HCT116 (cell line): ENCODE results near the gene PAH. TPM values are rescaled to one million over a fixed set of nuclear protein-coding genes. Genes with fewer than 3 reads are reported as not detected.

Experiments used
- ATAC-seq: fragments of 200-7000 bp; cut with Tn5 transposase; 2 replicates; pipeline ENCODE4 v1.9.1; 2020; ENCODE audit warnings: mild to moderate bottlenecking, moderate library complexity
- BruUV-seq: library from RNA; stranded (reverse); fragments of 400-500 nt; replicated peaks from 2 replicates; lab custom pipeline; 2021; lab: Mats Ljungman, UMichigan
- CTCF ChIA-PET: fragments of 300-600 bp; sonication (Branson Sonifier 250); formaldehyde crosslinking; loops from one replicate; lab custom pipeline; 2021; ENCODE audit warnings: antibody characterized with exemption; lab: Charles Lee
- POLR2A ChIA-PET: fragments of 300-600, 350-600 bp; sonication (Branson Sonifier 250); formaldehyde crosslinking; loops from one replicate; lab custom pipeline; 2021; ENCODE audit warnings: antibody characterized with exemption; lab: Charles Lee
- RAD21 ChIA-PET, 2 experiments: fragments of 300-600 bp; sonication (Branson Sonifier 250); formaldehyde crosslinking; loops; one replicate each; lab custom pipeline; 2023; ENCODE audit warnings: low total read pairs in 2 of 2; ENCODE audit not compliant: uncharacterized antibody in 2 of 2, unreplicated experiment in 2 of 2, low non-redundant PET in 1 of 2; lab: Charles Lee
- DNase-seq: peaks from one replicate; pipeline ENCODE4 v3.0.0-alpha.2; 2010; ENCODE audit warnings: low read depth, low spot score
- H2AFZ ChIP-seq: fragments of 200-600 bp; shearing (Covaris generic), sonication (generic); 2 replicates; pipeline ENCODE4 v1.6.1; 2017; ENCODE audit warnings: low read depth, mixed run types, mixed read lengths, antibody characterized with exemption, low read length; ENCODE audit not compliant: poor library complexity, severe bottlenecking
- H3K27ac ChIP-seq: 2 replicates; pipeline ENCODE4 v1.5.1; 2012; ENCODE audit warnings: low read depth, low read length
- H3K27me3 ChIP-seq: fragments of 200-600 bp; sonication (generic); 2 replicates; pipeline ENCODE4 v1.6.1; 2016; ENCODE audit warnings: mixed run types, low read length, mixed read lengths; ENCODE audit not compliant: insufficient read depth
- H3K36me3 ChIP-seq, 2 experiments: fragments of 200-500 bp in 1 of 2; fragments of 200-600 bp in 1 of 2; sonication (Bioruptor generic) in 1 of 2; sonication (generic) in 1 of 2; 2 replicates each; pipeline versions ENCODE4 v1.5.1 to v1.6.1; 2014 to 2016; ENCODE audit warnings: low read length in 2 of 2, inconsistent platforms in 1 of 2, mixed read lengths in 1 of 2, mixed run types in 1 of 2; ENCODE audit not compliant: insufficient read depth in 2 of 2, control insufficient read depth in 1 of 2
- H3K4me1 ChIP-seq, 2 experiments: fragments of 200-600 bp in 1 of 2; sonication (generic) in 1 of 2; 2 replicates each; pipeline versions ENCODE4 v1.5.1 to v1.6.1; 2012 to 2017; ENCODE audit warnings: low read length in 2 of 2, inconsistent platforms in 1 of 2, mild to moderate bottlenecking in 1 of 2, mixed read lengths in 1 of 2, mixed run types in 1 of 2, moderate library complexity in 1 of 2; ENCODE audit not compliant: insufficient read depth in 2 of 2, control insufficient read depth in 1 of 2
- H3K4me2 ChIP-seq: fragments of 200-600 bp; sonication (generic); 2 replicates; pipeline ENCODE4 v1.6.1; 2017; ENCODE audit warnings: mixed run types, low read length, mixed read lengths
- H3K4me3 ChIP-seq, 2 experiments: fragments of 200-600 bp in 1 of 2; sonication (generic) in 1 of 2; replicated peaks in 1 of 2; 2 replicates each; pipeline ENCODE4 v1.5.1; 2011 to 2016; ENCODE audit warnings: low read length in 2 of 2, control low read depth in 1 of 2, low read depth in 1 of 2, mild to moderate bottlenecking in 1 of 2, mixed read lengths in 1 of 2, mixed run types in 1 of 2
- H3K79me2 ChIP-seq: fragments of 200-600 bp; sonication (generic); 2 replicates; pipeline ENCODE4 v1.6.1; 2017; ENCODE audit warnings: mild to moderate bottlenecking, mixed run types, low read length, moderate library complexity, mixed read lengths; ENCODE audit not compliant: insufficient read depth
- H3K9ac ChIP-seq: fragments of 200-600 bp; sonication (generic); 2 replicates; pipeline ENCODE4 v1.6.1; 2016; ENCODE audit warnings: low read length, mixed read lengths
- H3K9me2 ChIP-seq: fragments of 200-600 bp; sonication (generic), shearing (Covaris generic); 2 replicates; pipeline ENCODE4 v1.6.1; 2017; ENCODE audit warnings: mixed run types, mild to moderate bottlenecking, moderate library complexity; ENCODE audit not compliant: insufficient read depth
- H3K9me3 ChIP-seq, 2 experiments: fragments of 200-500 bp in 1 of 2; fragments of 200-600 bp in 1 of 2; sonication (Bioruptor generic) in 1 of 2; sonication (generic) in 1 of 2; 2 replicates each; pipeline ENCODE4 v1.6.1; 2014 to 2017; ENCODE audit warnings: low read length in 2 of 2, mixed read lengths in 2 of 2, inconsistent platforms in 1 of 2, low read depth in 1 of 2, mild to moderate bottlenecking in 1 of 2, mixed run types in 1 of 2, moderate library complexity in 1 of 2; ENCODE audit not compliant: control insufficient read depth in 1 of 2, insufficient read depth in 1 of 2
- H4K20me1 ChIP-seq: fragments of 200-600 bp; sonication (generic), shearing (Covaris generic); 2 replicates; pipeline ENCODE4 v1.6.1; 2017; ENCODE audit warnings: mixed run types, mild to moderate bottlenecking, moderate library complexity; ENCODE audit not compliant: insufficient read depth
- CEBPB ChIP-seq: IDR thresholded peaks from 2 replicates; pipeline ENCODE4 v1.6.1; 2012; ENCODE audit warnings: low read depth
- FOSL1 ChIP-seq: IDR thresholded peaks from 2 replicates; pipeline ENCODE4 v1.6.1; 2012; ENCODE audit warnings: low read depth
- intact Hi-C: fragments of 100-400 bp; cut with micrococcal nuclease; formaldehyde crosslinking; loops from 2 replicates; pipeline ENCODE4 v1.10.0; 2022
- total RNA-seq: library from RNA; stranded (reverse); gene quantifications from one replicate; pipeline ENCODE4 v1.2.1, GENCODE V29; 2021; ENCODE audit not compliant: unreplicated experiment
- TF ChIP-seq, protein P1 (sequence below): IDR thresholded peaks from 2 replicates; pipeline ENCODE4 v1.6.1; 2011; ENCODE audit warnings: mild to moderate bottlenecking, low read length, moderate library complexity; ENCODE audit not compliant: insufficient replicate concordance; ENCODE audit errors: extremely low read depth
- TF ChIP-seq, protein P2 (sequence below): IDR thresholded peaks from 2 replicates; pipeline ENCODE4 v1.6.1; 2012
- TF ChIP-seq, protein P3 (sequence below): IDR thresholded peaks from 2 replicates; pipeline ENCODE4 v1.6.1; 2012; ENCODE audit warnings: low read depth
- TF ChIP-seq, protein P4 (sequence below): IDR thresholded peaks from 2 replicates; pipeline ENCODE4 v1.6.1; 2012

Gene PAH
- total RNA-seq, 1 experiment from 2014 or later = 2.8 TPM

DNA sequence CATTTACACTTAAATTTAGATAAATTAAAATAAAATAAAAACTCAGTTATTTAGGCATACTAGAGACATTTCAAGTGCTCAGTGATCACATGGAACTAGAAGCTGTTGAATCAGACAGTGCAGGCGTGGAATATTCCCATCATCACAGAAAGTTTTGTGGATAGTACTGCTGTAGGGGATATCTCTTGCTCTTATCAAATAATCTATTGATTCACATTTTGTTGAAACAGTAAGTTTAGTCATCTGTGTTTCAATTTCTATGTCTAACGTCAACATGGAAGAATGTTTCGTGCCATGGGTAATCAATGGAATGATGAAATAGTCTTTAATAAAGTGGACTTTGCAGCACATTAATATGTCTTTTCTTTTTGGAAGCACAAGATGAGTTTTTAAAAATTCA, 108.6 kb downstream of the PAH start (continued):
- TF ChIP-seq, protein P1, sequence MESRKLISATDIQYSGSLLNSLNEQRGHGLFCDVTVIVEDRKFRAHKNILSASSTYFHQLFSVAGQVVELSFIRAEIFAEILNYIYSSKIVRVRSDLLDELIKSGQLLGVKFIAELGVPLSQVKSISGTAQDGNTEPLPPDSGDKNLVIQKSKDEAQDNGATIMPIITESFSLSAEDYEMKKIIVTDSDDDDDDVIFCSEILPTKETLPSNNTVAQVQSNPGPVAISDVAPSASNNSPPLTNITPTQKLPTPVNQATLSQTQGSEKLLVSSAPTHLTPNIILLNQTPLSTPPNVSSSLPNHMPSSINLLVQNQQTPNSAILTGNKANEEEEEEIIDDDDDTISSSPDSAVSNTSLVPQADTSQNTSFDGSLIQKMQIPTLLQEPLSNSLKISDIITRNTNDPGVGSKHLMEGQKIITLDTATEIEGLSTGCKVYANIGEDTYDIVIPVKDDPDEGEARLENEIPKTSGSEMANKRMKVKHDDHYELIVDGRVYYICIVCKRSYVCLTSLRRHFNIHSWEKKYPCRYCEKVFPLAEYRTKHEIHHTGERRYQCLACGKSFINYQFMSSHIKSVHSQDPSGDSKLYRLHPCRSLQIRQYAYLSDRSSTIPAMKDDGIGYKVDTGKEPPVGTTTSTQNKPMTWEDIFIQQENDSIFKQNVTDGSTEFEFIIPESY = no peak
- TF ChIP-seq, protein P2, sequence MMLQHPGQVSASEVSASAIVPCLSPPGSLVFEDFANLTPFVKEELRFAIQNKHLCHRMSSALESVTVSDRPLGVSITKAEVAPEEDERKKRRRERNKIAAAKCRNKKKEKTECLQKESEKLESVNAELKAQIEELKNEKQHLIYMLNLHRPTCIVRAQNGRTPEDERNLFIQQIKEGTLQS = no peak
- no peak for TF ChIP-seq FOSL1
- TF ChIP-seq, protein P3, sequence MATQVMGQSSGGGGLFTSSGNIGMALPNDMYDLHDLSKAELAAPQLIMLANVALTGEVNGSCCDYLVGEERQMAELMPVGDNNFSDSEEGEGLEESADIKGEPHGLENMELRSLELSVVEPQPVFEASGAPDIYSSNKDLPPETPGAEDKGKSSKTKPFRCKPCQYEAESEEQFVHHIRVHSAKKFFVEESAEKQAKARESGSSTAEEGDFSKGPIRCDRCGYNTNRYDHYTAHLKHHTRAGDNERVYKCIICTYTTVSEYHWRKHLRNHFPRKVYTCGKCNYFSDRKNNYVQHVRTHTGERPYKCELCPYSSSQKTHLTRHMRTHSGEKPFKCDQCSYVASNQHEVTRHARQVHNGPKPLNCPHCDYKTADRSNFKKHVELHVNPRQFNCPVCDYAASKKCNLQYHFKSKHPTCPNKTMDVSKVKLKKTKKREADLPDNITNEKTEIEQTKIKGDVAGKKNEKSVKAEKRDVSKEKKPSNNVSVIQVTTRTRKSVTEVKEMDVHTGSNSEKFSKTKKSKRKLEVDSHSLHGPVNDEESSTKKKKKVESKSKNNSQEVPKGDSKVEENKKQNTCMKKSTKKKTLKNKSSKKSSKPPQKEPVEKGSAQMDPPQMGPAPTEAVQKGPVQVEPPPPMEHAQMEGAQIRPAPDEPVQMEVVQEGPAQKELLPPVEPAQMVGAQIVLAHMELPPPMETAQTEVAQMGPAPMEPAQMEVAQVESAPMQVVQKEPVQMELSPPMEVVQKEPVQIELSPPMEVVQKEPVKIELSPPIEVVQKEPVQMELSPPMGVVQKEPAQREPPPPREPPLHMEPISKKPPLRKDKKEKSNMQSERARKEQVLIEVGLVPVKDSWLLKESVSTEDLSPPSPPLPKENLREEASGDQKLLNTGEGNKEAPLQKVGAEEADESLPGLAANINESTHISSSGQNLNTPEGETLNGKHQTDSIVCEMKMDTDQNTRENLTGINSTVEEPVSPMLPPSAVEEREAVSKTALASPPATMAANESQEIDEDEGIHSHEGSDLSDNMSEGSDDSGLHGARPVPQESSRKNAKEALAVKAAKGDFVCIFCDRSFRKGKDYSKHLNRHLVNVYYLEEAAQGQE = no peak
- TF ChIP-seq, protein P4, sequence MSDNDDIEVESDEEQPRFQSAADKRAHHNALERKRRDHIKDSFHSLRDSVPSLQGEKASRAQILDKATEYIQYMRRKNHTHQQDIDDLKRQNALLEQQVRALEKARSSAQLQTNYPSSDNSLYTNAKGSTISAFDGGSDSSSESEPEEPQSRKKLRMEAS = no peak

DNA sequence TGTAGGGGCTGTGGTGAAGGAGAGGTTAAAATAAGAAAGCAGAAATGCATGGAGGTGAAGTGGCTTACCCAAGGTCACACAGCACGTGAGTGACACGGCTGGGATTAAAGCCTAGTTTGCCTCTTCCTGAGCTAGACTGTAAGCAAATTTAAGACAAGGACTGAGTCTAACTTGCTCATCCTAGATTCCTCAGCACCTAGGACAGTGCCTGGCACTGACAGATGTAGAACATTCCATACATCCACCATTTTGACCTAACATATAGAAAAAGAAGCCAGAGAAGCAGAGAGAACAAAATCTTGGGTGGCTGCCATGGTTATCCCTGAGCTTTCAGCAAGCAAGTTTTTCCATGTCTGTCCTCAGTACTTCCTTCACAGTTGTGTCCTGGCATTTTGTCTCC, 110.5 kb downstream of the PAH start:
- no peaks in the 10 kb centered on the region for H3K36me3 ChIP-seq
- H3K27me3 ChIP-seq = no peaks in the 10 kb centered on the region
- DNase-seq (no peak), ATAC-seq (no peak)
- no peaks in the 10 kb centered on the region for H3K9me2 ChIP-seq
- no peaks in the 10 kb centered on the region for H3K4me1 ChIP-seq
- intact Hi-C loops = no loop called here
- no peak overlapping the region for H3K4me3 ChIP-seq
- H3K79me2 ChIP-seq = no peaks in the 10 kb centered on the region
- ChIA-PET POLR2A (no interaction called here), CTCF (interaction anchor here (2.3 kb wide), 1 partner anchor 10 kb away, joined by 11 read pairs; no protein-coding TSS in a partner anchor), RAD21 (no interaction called here)
- H3K9me3 ChIP-seq = no peaks in the 10 kb centered on the region
- no TSS peak for BruUV-seq
- H3K4me2 ChIP-seq = no peak overlapping the region
- H3K9ac ChIP-seq = no peak overlapping the region
- H2AFZ ChIP-seq = no peak overlapping the region
- H3K27ac ChIP-seq = no peak overlapping the region
- no peaks in the 10 kb centered on the region for H4K20me1 ChIP-seq
- TF ChIP-seq, protein P3 = peak; percentile 23
- TF ChIP-seq CEBPB = no peak
